ENCODE data around the gene AARS2. TPM values are rescaled to one million over a fixed set of nuclear protein-coding genes. Genes with fewer than 3 reads are reported as not detected.

AARS2 gene
- total and polyA plus RNA-seq, 9 donors, result 3.0 to 15.5 (median 14.0) TPM

GRCh38 chr6:44342489-44342888, 29.3 kb upstream of the AARS2 start, which contains the start of gene SPATS1:
SPATS1 (plus strand) TSS chr6:44342650; CDS start chr6:44343096, 446 bp downstream.
- Histone ChIP-seq H3K4me1 (ENCODE audit: insufficient read depth) (peaks cover 3% of the 10 kb centered on the region), H3K27me3 (no peaks in the 10 kb centered on the region), H3K4me3 (no peak within 1 kb of the TSS), H3K27ac (peak within 1 kb of the TSS in 1 of 2 donors; percentile 55), H3K36me3 (no peaks in the 10 kb centered on the region), H3K9me3 (no peaks in the 10 kb centered on the region)
- WGBS, 3 donors, result 3 to 4% (median 3%) methylated on average over 31 of the region's 31 CpGs
- no peak for TF ChIP-seq POLR2A (IDR thresholded peaks at IDR 0.05)
- TF ChIP-seq, protein P1, sequence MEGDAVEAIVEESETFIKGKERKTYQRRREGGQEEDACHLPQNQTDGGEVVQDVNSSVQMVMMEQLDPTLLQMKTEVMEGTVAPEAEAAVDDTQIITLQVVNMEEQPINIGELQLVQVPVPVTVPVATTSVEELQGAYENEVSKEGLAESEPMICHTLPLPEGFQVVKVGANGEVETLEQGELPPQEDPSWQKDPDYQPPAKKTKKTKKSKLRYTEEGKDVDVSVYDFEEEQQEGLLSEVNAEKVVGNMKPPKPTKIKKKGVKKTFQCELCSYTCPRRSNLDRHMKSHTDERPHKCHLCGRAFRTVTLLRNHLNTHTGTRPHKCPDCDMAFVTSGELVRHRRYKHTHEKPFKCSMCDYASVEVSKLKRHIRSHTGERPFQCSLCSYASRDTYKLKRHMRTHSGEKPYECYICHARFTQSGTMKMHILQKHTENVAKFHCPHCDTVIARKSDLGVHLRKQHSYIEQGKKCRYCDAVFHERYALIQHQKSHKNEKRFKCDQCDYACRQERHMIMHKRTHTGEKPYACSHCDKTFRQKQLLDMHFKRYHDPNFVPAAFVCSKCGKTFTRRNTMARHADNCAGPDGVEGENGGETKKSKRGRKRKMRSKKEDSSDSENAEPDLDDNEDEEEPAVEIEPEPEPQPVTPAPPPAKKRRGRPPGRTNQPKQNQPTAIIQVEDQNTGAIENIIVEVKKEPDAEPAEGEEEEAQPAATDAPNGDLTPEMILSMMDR (IDR thresholded peaks at IDR 0.05), result no peak
- TF ChIP-seq EP300 (IDR thresholded peaks at IDR 0.05), result no peak
- intact Hi-C loops (cut with DNase I), result no loop called here
- peak; percentile 32 to 61 (median 52) for DNase-seq

- TF ChIP-seq POLR2A (IDR thresholded peaks at IDR 0.05) (no peak), EP300 (IDR thresholded peaks at IDR 0.05) (no peak)
- TF ChIP-seq, protein P1 (IDR thresholded peaks at IDR 0.05), result no peak
- Histone ChIP-seq H3K4me1 (ENCODE audit: insufficient read depth) (peaks cover 3% of the 10 kb centered on the region), H3K27ac (peak overlapping the region in 1 of 2 donors; percentile 55), H3K9me3 (no peaks in the 10 kb centered on the region), H3K27me3 (no peaks in the 10 kb centered on the region), H3K36me3 (no peaks in the 10 kb centered on the region), H3K4me3 (no peak overlapping the region)
- peak; percentile 16 to 48 (median 28) for DNase-seq
- 8 to 17% (median 9%) methylated on average over 6 of the region's 6 CpGs for WGBS, 3 donors
- intact Hi-C loops (cut with DNase I), result no loop called here
Measured at GRCh38 chr6:44342052-44342451, 28.9 kb upstream of the AARS2 start.

DNA sequence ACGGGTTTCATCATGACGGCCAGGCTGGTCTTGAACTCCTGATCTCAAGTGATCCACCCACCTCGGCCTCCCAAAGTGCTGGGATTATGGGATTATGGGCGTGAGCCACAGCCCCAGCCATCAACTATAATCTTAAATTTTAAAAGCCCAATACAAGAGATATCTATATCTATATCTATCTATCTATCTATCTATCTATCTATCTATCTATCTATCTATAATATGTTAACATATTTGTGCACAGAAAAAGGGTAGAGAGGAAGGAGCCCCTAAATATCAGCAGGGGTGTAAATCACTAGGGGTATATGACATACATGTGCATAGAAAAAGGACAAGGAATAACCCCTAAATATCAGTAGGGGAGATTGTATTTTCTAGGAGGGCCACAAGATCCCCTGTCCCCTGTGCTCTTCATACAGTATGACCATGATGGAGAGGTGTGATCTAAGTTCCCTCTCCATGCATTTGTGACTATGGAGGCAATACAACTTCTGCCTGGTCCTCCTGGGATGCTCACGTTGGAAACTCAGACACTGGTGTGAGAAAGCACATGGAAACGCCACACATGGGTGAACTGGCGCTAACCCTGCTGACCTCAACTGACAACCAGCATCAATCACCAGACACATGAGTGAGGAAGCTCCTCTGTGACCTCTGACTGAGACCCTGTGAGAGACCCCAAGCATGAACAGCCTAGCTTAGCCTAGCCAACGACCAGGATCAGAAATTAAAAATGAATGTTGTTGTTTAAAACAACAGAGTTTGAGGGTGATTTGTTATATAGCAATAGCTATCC, 28.1 kb upstream of the AARS2 start:
- H3K4me1 ChIP-seq (ENCODE audit: insufficient read depth), result peaks cover 3% of the 10 kb centered on the region
- DNase-seq, result no peak
- no peaks in the 10 kb centered on the region for H3K36me3 ChIP-seq
- H3K27ac ChIP-seq, result no peak overlapping the region
- intact Hi-C loops (cut with DNase I), result no loop called here
- WGBS, 3 donors, result 57 to 67% (median 65%) methylated on average over 8 of the region's 8 CpGs
- TF ChIP-seq POLR2A (IDR thresholded peaks at IDR 0.05) (no peak), EP300 (IDR thresholded peaks at IDR 0.05) (no peak)
- TF ChIP-seq, protein P1 (IDR thresholded peaks at IDR 0.05), result no peak
- no peak overlapping the region for H3K4me3 ChIP-seq
- no peaks in the 10 kb centered on the region for H3K27me3 ChIP-seq
- no peaks in the 10 kb centered on the region for H3K9me3 ChIP-seq

DNA sequence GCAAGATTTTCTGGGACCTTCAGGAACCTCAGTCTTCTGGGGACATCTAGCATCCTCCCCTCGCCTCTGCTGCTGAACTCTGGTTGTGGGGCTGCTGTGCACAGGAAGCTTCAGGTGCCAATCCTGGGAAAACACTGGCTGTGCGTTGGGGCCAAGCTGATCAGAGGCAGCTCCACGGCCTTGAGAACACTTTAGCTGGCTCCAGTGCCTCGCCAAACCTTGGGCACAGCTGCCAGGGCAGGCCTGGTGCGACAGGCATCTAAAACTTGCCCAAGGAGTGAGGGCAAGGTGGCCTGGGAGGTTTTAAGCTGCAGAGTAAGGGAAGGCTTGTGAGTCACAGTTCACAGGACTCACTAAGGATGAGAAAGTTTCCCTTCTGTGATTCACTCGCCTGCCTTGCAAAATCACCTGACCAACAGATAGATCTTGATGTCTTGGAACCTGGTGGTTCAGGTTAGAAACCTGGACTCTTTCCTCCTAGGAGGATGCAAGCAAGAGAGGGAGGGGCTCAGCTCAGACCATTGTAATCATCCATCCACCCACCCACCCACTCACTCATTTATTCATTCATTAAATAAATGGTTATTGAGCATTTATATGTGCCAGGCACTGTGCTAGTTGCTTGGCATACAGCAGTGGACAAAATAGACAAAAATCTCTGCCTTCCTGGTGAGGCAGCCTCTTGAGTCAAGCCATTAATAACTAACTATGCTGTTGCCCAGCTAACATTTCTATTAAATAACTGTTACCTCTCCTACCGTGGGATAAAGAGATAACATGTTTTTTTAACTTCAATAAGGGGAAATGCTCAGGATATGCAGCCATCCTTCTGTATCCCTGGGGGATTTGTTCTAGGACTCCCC, 26.8 kb upstream of the AARS2 start:
- no peak for DNase-seq
- WGBS, 3 donors, result 63 to 76% (median 66%) methylated on average over 7 of the region's 7 CpGs
- no peaks in the 10 kb centered on the region for H3K9me3 ChIP-seq
- H3K27me3 ChIP-seq, result no peaks in the 10 kb centered on the region
- no peaks in the 10 kb centered on the region for H3K36me3 ChIP-seq
- H3K4me3 ChIP-seq, result no peak overlapping the region
- H3K27ac ChIP-seq, result no peak overlapping the region
- peaks cover 3% of the 10 kb centered on the region for H3K4me1 ChIP-seq (ENCODE audit: insufficient read depth)
- no peak for TF ChIP-seq EP300 (IDR thresholded peaks at IDR 0.05)
- TF ChIP-seq, protein P1 (IDR thresholded peaks at IDR 0.05), result no peak
- no peak for TF ChIP-seq POLR2A (IDR thresholded peaks at IDR 0.05)
- intact Hi-C loops (cut with DNase I), result loop anchor here in 2 of 4 donors (10.0 kb wide), 3 partner anchors 165 to 245 kb away; no protein-coding TSS in a partner anchor
